Testis (tissue), 2 donors: Measurements from ENCODE around the gene MBD6.

ENCODE experiments used
- CTCF ChIP-seq, 3 experiments: fragments of 450-650 bp in 2 of 3; fragments of 200-600 bp in 1 of 3; sonication (generic) in 1 of 3; IDR thresholded peaks; one replicate each; pipeline ENCODE4 v1.5.1; 2016 to 2019; ENCODE audit warnings: antibody characterized with exemption in 3 of 3, mild to moderate bottlenecking in 2 of 3, moderate library complexity in 1 of 3
- POLR2A ChIP-seq: fragments of 450-650 bp; IDR thresholded peaks from one replicate; pipeline ENCODE4 v1.6.1; 2017; ENCODE audit warnings: antibody characterized with exemption, mild to moderate bottlenecking, moderate library complexity

- TF ChIP-seq POLR2A (no peak), CTCF (IDR thresholded peaks at IDR 0.05) (no peak)
Measured at GRCh38 chr12:57513266-57513665, 9.4 kb upstream of the MBD6 start.
